Measurements from ENCODE around the gene SRP68.
A peak's percentile ranks its signal among the peaks of the same experiment; 100 is the strongest.
"Not testable (repeated sequence)": the region's sequence is repeated elsewhere in the genome, so short reads cannot be mapped to it uniquely, and the experiment has no call there.

Gene SRP68

DNA sequence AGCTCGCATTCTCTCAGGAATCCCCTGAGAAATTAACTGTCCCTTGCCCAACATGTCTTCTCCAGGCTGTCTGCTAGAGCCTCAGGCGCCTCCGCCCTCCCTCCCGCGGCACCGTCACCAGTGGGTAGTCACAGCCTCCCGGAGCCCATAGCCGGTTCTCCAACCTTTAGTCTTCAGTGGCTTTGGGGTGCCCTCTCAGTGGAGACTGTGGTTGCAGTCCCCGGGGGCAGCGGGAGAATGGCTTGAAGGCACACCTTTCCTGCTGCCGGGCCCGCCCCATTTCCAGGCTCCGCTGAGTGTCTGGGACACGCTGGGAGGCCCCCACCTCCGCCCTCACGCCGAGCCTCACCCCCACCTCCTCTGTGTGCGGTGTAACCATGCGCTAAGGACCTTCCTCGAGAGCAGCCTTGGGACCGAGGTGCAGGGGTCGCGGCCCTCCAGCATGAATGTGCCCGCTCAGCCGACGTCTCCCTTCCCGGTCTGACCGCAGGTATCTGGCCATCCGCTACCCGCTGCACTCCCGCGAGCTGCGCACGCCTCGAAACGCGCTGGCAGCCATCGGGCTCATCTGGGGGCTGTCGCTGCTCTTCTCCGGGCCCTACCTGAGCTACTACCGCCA, 3.9 kb upstream of the SRP68 start:
- H3K4me3 ChIP-seq (ENCODE audit: low read length): no peak overlapping the region
- no peak for DNase-seq (ENCODE audit: low read depth)
- TF ChIP-seq, protein P1, sequence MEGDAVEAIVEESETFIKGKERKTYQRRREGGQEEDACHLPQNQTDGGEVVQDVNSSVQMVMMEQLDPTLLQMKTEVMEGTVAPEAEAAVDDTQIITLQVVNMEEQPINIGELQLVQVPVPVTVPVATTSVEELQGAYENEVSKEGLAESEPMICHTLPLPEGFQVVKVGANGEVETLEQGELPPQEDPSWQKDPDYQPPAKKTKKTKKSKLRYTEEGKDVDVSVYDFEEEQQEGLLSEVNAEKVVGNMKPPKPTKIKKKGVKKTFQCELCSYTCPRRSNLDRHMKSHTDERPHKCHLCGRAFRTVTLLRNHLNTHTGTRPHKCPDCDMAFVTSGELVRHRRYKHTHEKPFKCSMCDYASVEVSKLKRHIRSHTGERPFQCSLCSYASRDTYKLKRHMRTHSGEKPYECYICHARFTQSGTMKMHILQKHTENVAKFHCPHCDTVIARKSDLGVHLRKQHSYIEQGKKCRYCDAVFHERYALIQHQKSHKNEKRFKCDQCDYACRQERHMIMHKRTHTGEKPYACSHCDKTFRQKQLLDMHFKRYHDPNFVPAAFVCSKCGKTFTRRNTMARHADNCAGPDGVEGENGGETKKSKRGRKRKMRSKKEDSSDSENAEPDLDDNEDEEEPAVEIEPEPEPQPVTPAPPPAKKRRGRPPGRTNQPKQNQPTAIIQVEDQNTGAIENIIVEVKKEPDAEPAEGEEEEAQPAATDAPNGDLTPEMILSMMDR (conservative IDR thresholded peaks at IDR 0.05; ENCODE audit: low read depth, low read length): no peak

GRCh38 chr17:76075364-76076145, 3.2 kb upstream of the SRP68 start:
- DNase-seq (ENCODE audit: low read depth): no peak
- TF ChIP-seq, protein P1 (conservative IDR thresholded peaks at IDR 0.05; ENCODE audit: low read depth, low read length): peak; percentile 22
- no peak overlapping the region for H3K4me3 ChIP-seq (ENCODE audit: low read length)

GRCh38 chr17:76074390-76075363, 2.4 kb upstream of the SRP68 start, which contains the start of gene GALR2:
GALR2 (plus strand) TSS chr17:76074781; CDS start chr17:76074884, 103 bp downstream.
- no peak within 1 kb of the TSS for H3K4me3 ChIP-seq (ENCODE audit: low read length)
- TF ChIP-seq, protein P1 (conservative IDR thresholded peaks at IDR 0.05; ENCODE audit: low read depth, low read length): no peak
- no peak for DNase-seq (ENCODE audit: low read depth)

- peak overlapping the region; percentile 96 for H3K4me3 ChIP-seq (ENCODE audit: low read length)
- no peak for DNase-seq (ENCODE audit: low read depth)
- TF ChIP-seq, protein P1 (conservative IDR thresholded peaks at IDR 0.05; ENCODE audit: low read depth, low read length): no peak
These were observed 678 bp downstream of the SRP68 start for GRCh38 chr17:76071531-76072147.

- TF ChIP-seq, protein P1 (conservative IDR thresholded peaks at IDR 0.05; ENCODE audit: low read depth, low read length): no peak
- DNase-seq (ENCODE audit: low read depth): no peak
- no peak overlapping the region for H3K4me3 ChIP-seq (ENCODE audit: low read length)
These were observed 6.5 kb downstream of the SRP68 start for GRCh38 chr17:76065775-76066174.

GRCh38 chr17:76063875-76064546, 8.3 kb downstream of the SRP68 start:
- no peak overlapping the region for H3K4me3 ChIP-seq (ENCODE audit: low read length)
- DNase-seq (ENCODE audit: low read depth): no peak
- TF ChIP-seq, protein P1 (conservative IDR thresholded peaks at IDR 0.05; ENCODE audit: low read depth, low read length): no peak

GRCh38 chr17:76058264-76058663, 14.1 kb downstream of the SRP68 start:
- DNase-seq (ENCODE audit: low read depth); H3K4me3 ChIP-seq (ENCODE audit: low read length): not testable (repeated sequence)
